Activated T-cell treated with anti-CD3 and anti-CD28 coated beads for 4 hours (primary cell): ENCODE measurements around the gene GPNMB.
A peak's percentile ranks its signal among the peaks of the same experiment; 100 is the strongest.

Experiments used
- DNase-seq: peaks from one replicate; pipeline ENCODE4 v3.0.0-alpha.2; 2020

The GPNMB gene

GRCh38 chr7:23276376-23276775 lies 29.8 kb downstream of the GPNMB start:
- no peak for DNase-seq

- no peak for DNase-seq
These were observed 30.4 kb downstream of the GPNMB start for GRCh38 chr7:23276947-23277346.

- no peak for DNase-seq
These were observed 30.9 kb downstream of the GPNMB start for GRCh38 chr7:23277359-23277989.

GRCh38 chr7:23279819-23280525 lies 33.4 kb downstream of the GPNMB start:
- DNase-seq: no peak

- no peak for DNase-seq
These were observed 36.5 kb downstream of the GPNMB start for GRCh38 chr7:23283086-23283485.

GRCh38 chr7:23284871-23285270 lies 38.3 kb downstream of the GPNMB start:
- no peak for DNase-seq

- no peak for DNase-seq
These were observed 39.4 kb downstream of the GPNMB start for GRCh38 chr7:23285657-23286646.

GRCh38 chr7:23287612-23288011 lies 41.0 kb downstream of the GPNMB start:
- DNase-seq: no peak

GRCh38 chr7:23290993-23291392 lies 44.4 kb downstream of the GPNMB start:
- DNase-seq: no peak

- no peak for DNase-seq
These were observed 45.5 kb downstream of the GPNMB start for GRCh38 chr7:23291957-23292560.

- no peak for DNase-seq
These were observed 46.0 kb downstream of the GPNMB start for GRCh38 chr7:23292623-23293022.

GRCh38 chr7:23293500-23294073 lies 47.0 kb downstream of the GPNMB start:
- DNase-seq: no peak

- DNase-seq: no peak
These were observed 48.2 kb downstream of the GPNMB start for GRCh38 chr7:23294549-23295400.

- DNase-seq: no peak
These were observed 48.8 kb downstream of the GPNMB start for GRCh38 chr7:23295401-23295697.

GRCh38 chr7:23298141-23298881 lies 51.7 kb downstream of the GPNMB start:
- DNase-seq: no peak

- DNase-seq: peak; percentile 97
These were observed 52.6 kb downstream of the GPNMB start, which contains the start of gene MALSU1 for GRCh38 chr7:23298885-23299769. TSS of gene MALSU1 (plus strand) at chr7:23299339. CDS start at chr7:23299353, 14 bp downstream.

- no peak for DNase-seq
These were observed 53.3 kb downstream of the GPNMB start for GRCh38 chr7:23299770-23300300.

GRCh38 chr7:23306936-23307521 lies 60.5 kb downstream of the GPNMB start:
- DNase-seq: no peak

- no peak for DNase-seq
These were observed 62.2 kb downstream of the GPNMB start for GRCh38 chr7:23308754-23309153.
